IPS-11a (cell line): ENCODE data around the gene CSK.
A peak's percentile ranks its signal among the peaks of the same experiment; 100 is the strongest.

ENCODE experiments used
- H3K4me3 ChIP-seq: one replicate; pipeline ENCODE4 v1.5.1; 2013; ENCODE audit warnings: low read depth, low read length, control low read depth

Gene CSK

GRCh38 chr15:74840851-74841775 lies 59.2 kb downstream of the CSK start:
- H3K4me3 ChIP-seq, result no peak overlapping the region

- H3K4me3 ChIP-seq, result peak overlapping the region; percentile 71
These were observed 60.1 kb downstream of the CSK start for GRCh38 chr15:74841891-74842373.

GRCh38 chr15:74842581-74843444 lies 60.9 kb downstream of the CSK start, which contains the start of gene ULK3:
Gene ULK3 (minus strand): TSS chr15:74843156. CDS start chr15:74843105, 51 bp downstream.
- H3K4me3 ChIP-seq, result peak within 1 kb of the TSS; percentile 71

- peak overlapping the region; percentile 44 for H3K4me3 ChIP-seq
These were observed 61.6 kb downstream of the CSK start for GRCh38 chr15:74843445-74843828.

- H3K4me3 ChIP-seq, result no peak overlapping the region
These were observed 62.0 kb downstream of the CSK start for GRCh38 chr15:74843891-74844299.

- H3K4me3 ChIP-seq, result no peak overlapping the region
These were observed 62.7 kb downstream of the CSK start for GRCh38 chr15:74844319-74845207.

GRCh38 chr15:74845208-74845568 lies 63.3 kb downstream of the CSK start:
- H3K4me3 ChIP-seq, result no peak overlapping the region

- H3K4me3 ChIP-seq, result no peak overlapping the region
These were observed 63.7 kb downstream of the CSK start for GRCh38 chr15:74845581-74845980.

- H3K4me3 ChIP-seq, result no peak overlapping the region
These were observed 65.6 kb downstream of the CSK start for GRCh38 chr15:74847432-74847831.

- no peak overlapping the region for H3K4me3 ChIP-seq
These were observed 68.5 kb downstream of the CSK start for GRCh38 chr15:74850393-74850792.

GRCh38 chr15:74851960-74852359 lies 70.1 kb downstream of the CSK start:
- no peak overlapping the region for H3K4me3 ChIP-seq
